NT2/D1 (cell line): ENCODE measurements around the gene ITPRIP.

Experiments
- SUZ12 ChIP-seq: IDR thresholded peaks from 2 replicates; pipeline ENCODE4 v1.6.1; 2011; ENCODE audit not compliant: insufficient read length, insufficient read depth; ENCODE audit errors: extremely low read depth
- YY1 ChIP-seq: IDR thresholded peaks from 2 replicates; pipeline ENCODE4 v1.6.1; 2011; ENCODE audit not compliant: insufficient read length, insufficient read depth
- ZNF274 ChIP-seq: IDR thresholded peaks from 2 replicates; pipeline ENCODE4 v1.6.1; 2011; ENCODE audit warnings: mild to moderate bottlenecking, low read depth, low read length

- no peak for TF ChIP-seq ZNF274
- no peak for TF ChIP-seq SUZ12
- TF ChIP-seq YY1: no peak
Measured at GRCh38 chr10:104273899-104274575, 64.2 kb downstream of the ITPRIP start.
